ENCODE measurements around the gene SLAMF7.
"Not testable (repeated sequence)": the region's sequence is repeated elsewhere in the genome, so short reads cannot be mapped to it uniquely, and the experiment has no call there.

GRCh38 chr1:160714034-160714648 lies 24.9 kb upstream of the SLAMF7 start:
- TF ChIP-seq CTCF (conservative IDR thresholded peaks at IDR 0.05 in 1 of 2, IDR thresholded peaks at IDR 0.05 in 1 of 2; ENCODE audit: low read depth in 1 of 2, low read length in 2 of 2); EZH2 (IDR thresholded peaks at IDR 0.05; ENCODE audit: low read length, missing control alignments): not testable (repeated sequence)

Data from fibroblast of lung (primary cell).